Measurements from ENCODE around the gene C2orf69. TPM values are rescaled to one million over a fixed set of nuclear protein-coding genes. Genes with fewer than 3 reads are reported as not detected.

Gene C2orf69
- 22.0 and 22.6 TPM in 2 replicates for total RNA-seq (2021)
- long read RNA-seq, transcript C2orf69-201 (2 exons, 3,728 nt) = major isoform, 282 of 286 reads
- long read RNA-seq, partial matches to known transcripts = 1 of 286 reads
- long read RNA-seq, other reads (novel, unspliced or antisense) = 3 of 286 reads

- Mint-ChIP-seq H3K36me3 (ENCODE audit: insufficient read depth in 1 of 3, low read depth in 3 of 3) (peaks cover 25 to 32% (median 28%) of the 10 kb centered on the region in 3 experiments), H3K4me3 (peak within 1 kb of the TSS; percentile 97 to 98), H3K27ac (peak within 1 kb of the TSS; percentile 98 to 99 (median 98)), H3K27me3 (ENCODE audit: low read depth) (no peaks in the 10 kb centered on the region; the same call in 1 of the 2 replicates), H3K4me1 (peaks cover 17 to 27% of the 10 kb centered on the region in 2 experiments), H3K9me3 (peaks cover 11 to 12% of the 10 kb centered on the region in 2 experiments)
- no peak within 1 kb of the TSS for H3K23ac ChIP-seq (ENCODE audit: insufficient read length, low read depth, low read length)
- peak within 1 kb of the TSS; percentile 73 for H3K27ac ChIP-seq (ENCODE audit: insufficient read length, low read depth, low read length)
- H4K8ac ChIP-seq (replicated peaks; ENCODE audit: insufficient read length, low read depth, low read length) = no peak within 1 kb of the TSS
- H3K9ac ChIP-seq (ENCODE audit: extremely low read depth, insufficient read length, low read length) = peak within 1 kb of the TSS; percentile 83
- peak within 1 kb of the TSS; percentile 1 for H3T11ph ChIP-seq (ENCODE audit: low read length)
- WGBS (ENCODE audit: extremely low coverage, insufficient read length, low lambda C conversion rate) = no CpG with 5 or more reads among the region's 85 CpGs
- H2AFZ ChIP-seq (ENCODE audit: low read length) = peak within 1 kb of the TSS; percentile 50
- no peaks in the 10 kb centered on the region for H3K27me3 ChIP-seq (ENCODE audit: insufficient read depth, low read length)
- no peak within 1 kb of the TSS for H2AK5ac ChIP-seq (ENCODE audit: insufficient read length, low read length)
- no peak within 1 kb of the TSS for H3K56ac ChIP-seq (ENCODE audit: insufficient read length, low read depth, low read length)
- H3K4me2 ChIP-seq (ENCODE audit: insufficient read depth, insufficient read length, low read length) = peak within 1 kb of the TSS; percentile 76
- peak within 1 kb of the TSS; percentile 40; the same call in 1 of the 2 replicates for H2BK15ac ChIP-seq (ENCODE audit: low read depth, low read length)
- no peak within 1 kb of the TSS for H4K91ac ChIP-seq (ENCODE audit: insufficient read length, low read depth, low read length)
- peak; percentile 99 for DNase-seq
- no peak within 1 kb of the TSS; the same call in 1 of the 2 replicates for H3K4ac ChIP-seq (ENCODE audit: low read depth, low read length)
- peaks cover 3% of the 10 kb centered on the region for H3K79me1 ChIP-seq (ENCODE audit: insufficient read depth, low read depth, low read length, poor library complexity, severe bottlenecking)
- peaks cover 28% of the 10 kb centered on the region; the same call in 1 of the 2 replicates for H3K79me2 ChIP-seq (ENCODE audit: insufficient read depth, low read length)
- no peaks in the 10 kb centered on the region; the same call in 1 of the 2 replicates for H3K4me1 ChIP-seq (ENCODE audit: insufficient read depth, low read length)
- H4K20me1 ChIP-seq (ENCODE audit: control insufficient read depth, insufficient read depth, insufficient read length) = no peaks in the 10 kb centered on the region
- H2BK120ac ChIP-seq (ENCODE audit: low read depth, low read length, poor library complexity, severe bottlenecking) = no peak within 1 kb of the TSS
- peaks cover 10% of the 10 kb centered on the region for H3K23me2 ChIP-seq (ENCODE audit: insufficient read length, low read depth, low read length, poor library complexity, severe bottlenecking)
- no peak within 1 kb of the TSS for H2BK20ac ChIP-seq (ENCODE audit: low read depth, low read length, poor library complexity, severe bottlenecking)
- peaks cover 7% of the 10 kb centered on the region for H3K9me3 ChIP-seq (ENCODE audit: control insufficient read depth, low read depth, low read length)
- peak within 1 kb of the TSS; percentile 78 for H2BK12ac ChIP-seq (ENCODE audit: insufficient read length, low read depth, low read length)
- TF ChIP-seq CTCF (conservative IDR thresholded peaks at IDR 0.05) = no peak
- peak within 1 kb of the TSS; percentile 94 for H3K18ac ChIP-seq (ENCODE audit: insufficient read length, low read depth, low read length)
- H4K5ac ChIP-seq (ENCODE audit: insufficient read length, low read depth, low read length) = no peak within 1 kb of the TSS
- no peak within 1 kb of the TSS for H2BK5ac ChIP-seq (ENCODE audit: insufficient read length, low read length)
- H3K14ac ChIP-seq (ENCODE audit: insufficient read depth, low read length) = peak within 1 kb of the TSS; percentile 95
Measured at GRCh38 chr2:199911052-199911876, at the start of gene C2orf69. Gene C2orf69 (plus strand): TSS chr2:199911293. CDS start chr2:199911439, 146 bp downstream.

All from H9 (cell line).